SK-N-SH (cell line): Measurements from ENCODE around the gene MRPS34.

ENCODE experiments used
- TAF1 ChIP-seq: IDR thresholded peaks from 2 replicates; pipeline ENCODE4 v1.6.1; 2012; ENCODE audit warnings: low read depth, mild to moderate bottlenecking, low read length, moderate library complexity, borderline replicate concordance
- TF ChIP-seq, protein P1 (sequence below): fragments of 200-600 bp; sonication (generic); IDR thresholded peaks from 2 replicates; pipeline ENCODE4 v1.6.1; 2017; ENCODE audit warnings: antibody characterized with exemption, mild to moderate bottlenecking, moderate library complexity
- TF ChIP-seq, protein P2 (sequence below): IDR thresholded peaks from 2 replicates; pipeline ENCODE4 v1.4.0; 2012; ENCODE audit warnings: low read depth

DNA sequence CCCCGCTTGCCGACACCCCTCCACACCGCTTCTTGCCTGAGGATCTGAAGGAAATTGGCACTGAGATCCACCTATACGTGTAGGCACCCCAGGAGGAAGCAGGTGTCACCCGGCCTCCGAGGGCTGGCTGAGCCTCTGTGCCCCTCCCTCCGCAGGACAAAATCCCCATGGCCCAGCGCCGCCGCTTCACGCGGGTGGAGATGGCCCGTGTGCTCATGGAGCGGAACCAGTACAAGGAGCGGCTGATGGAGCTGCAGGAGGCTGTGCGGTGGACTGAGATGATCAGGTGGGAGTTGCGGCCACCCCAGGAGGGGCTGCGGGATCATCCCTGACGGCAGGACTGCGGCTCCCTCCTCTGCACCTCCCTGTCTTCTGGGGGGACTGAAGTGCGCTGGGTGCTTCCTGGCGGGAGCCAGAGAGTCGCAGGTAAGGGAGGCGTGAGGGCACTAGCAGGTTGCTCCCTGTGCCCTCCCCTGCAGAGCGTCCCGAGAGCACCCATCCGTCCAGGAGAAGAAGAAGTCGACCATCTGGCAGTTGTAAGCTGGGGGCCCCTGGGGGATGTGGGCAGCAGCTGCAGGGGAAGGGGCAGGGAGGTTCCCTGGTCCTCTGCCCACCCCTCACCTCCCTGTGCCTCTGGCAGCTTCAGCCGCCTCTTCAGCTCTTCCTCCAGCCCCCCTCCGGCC, 10.6 kb downstream of the MRPS34 start:
- TF ChIP-seq, protein P1, sequence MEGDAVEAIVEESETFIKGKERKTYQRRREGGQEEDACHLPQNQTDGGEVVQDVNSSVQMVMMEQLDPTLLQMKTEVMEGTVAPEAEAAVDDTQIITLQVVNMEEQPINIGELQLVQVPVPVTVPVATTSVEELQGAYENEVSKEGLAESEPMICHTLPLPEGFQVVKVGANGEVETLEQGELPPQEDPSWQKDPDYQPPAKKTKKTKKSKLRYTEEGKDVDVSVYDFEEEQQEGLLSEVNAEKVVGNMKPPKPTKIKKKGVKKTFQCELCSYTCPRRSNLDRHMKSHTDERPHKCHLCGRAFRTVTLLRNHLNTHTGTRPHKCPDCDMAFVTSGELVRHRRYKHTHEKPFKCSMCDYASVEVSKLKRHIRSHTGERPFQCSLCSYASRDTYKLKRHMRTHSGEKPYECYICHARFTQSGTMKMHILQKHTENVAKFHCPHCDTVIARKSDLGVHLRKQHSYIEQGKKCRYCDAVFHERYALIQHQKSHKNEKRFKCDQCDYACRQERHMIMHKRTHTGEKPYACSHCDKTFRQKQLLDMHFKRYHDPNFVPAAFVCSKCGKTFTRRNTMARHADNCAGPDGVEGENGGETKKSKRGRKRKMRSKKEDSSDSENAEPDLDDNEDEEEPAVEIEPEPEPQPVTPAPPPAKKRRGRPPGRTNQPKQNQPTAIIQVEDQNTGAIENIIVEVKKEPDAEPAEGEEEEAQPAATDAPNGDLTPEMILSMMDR: no peak
- no peak for TF ChIP-seq TAF1
- TF ChIP-seq, protein P2, sequence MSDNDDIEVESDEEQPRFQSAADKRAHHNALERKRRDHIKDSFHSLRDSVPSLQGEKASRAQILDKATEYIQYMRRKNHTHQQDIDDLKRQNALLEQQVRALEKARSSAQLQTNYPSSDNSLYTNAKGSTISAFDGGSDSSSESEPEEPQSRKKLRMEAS: no peak
